SHP77 treated with DMSO at 0.1 percent for 48 hours (cell line): Measurements from ENCODE around the gene ANKS3.

ENCODE experiments used
- DNase-seq: peaks from one replicate; lab custom pipeline; 2025; lab: John Stamatoyannopoulos, UW

ANKS3 gene

GRCh38 chr16:4695473-4696171 is 38.4 kb downstream of the ANKS3 start:
- DNase-seq = no peak

GRCh38 chr16:4694642-4695451 is 39.2 kb downstream of the ANKS3 start:
- DNase-seq = no peak

GRCh38 chr16:4693956-4694641 is 40.0 kb downstream of the ANKS3 start:
- no peak for DNase-seq

- DNase-seq = peak; percentile 88
Measured at GRCh38 chr16:4693296-4693955, 40.6 kb downstream of the ANKS3 start, which contains the start of gene NUDT16L1. NUDT16L1 (plus strand) TSS chr16:4693562; CDS start chr16:4693727, 165 bp downstream.

GRCh38 chr16:4692460-4693295 is 41.4 kb downstream of the ANKS3 start:
- DNase-seq = no peak

- no peak for DNase-seq
Measured at GRCh38 chr16:4691666-4692412, 42.2 kb downstream of the ANKS3 start.

- DNase-seq = no peak
Measured at GRCh38 chr16:4690946-4691665, 43.0 kb downstream of the ANKS3 start.

GRCh38 chr16:4689864-4690704 is 44.0 kb downstream of the ANKS3 start:
- no peak for DNase-seq

GRCh38 chr16:4689091-4689671 is 44.9 kb downstream of the ANKS3 start:
- no peak for DNase-seq

GRCh38 chr16:4688674-4689045 is 45.4 kb downstream of the ANKS3 start:
- DNase-seq = no peak

GRCh38 chr16:4687946-4688673 is 46.0 kb downstream of the ANKS3 start:
- no peak for DNase-seq

- DNase-seq = no peak
Measured at GRCh38 chr16:4687416-4687815, 46.7 kb downstream of the ANKS3 start.

GRCh38 chr16:4686497-4687210 is 47.4 kb downstream of the ANKS3 start:
- DNase-seq = no peak

GRCh38 chr16:4685776-4686496 is 48.1 kb downstream of the ANKS3 start:
- DNase-seq = no peak

GRCh38 chr16:4685292-4685691 is 48.8 kb downstream of the ANKS3 start:
- DNase-seq = no peak

- no peak for DNase-seq
Measured at GRCh38 chr16:4684763-4685162, 49.3 kb downstream of the ANKS3 start.
